Measurements from ENCODE around the gene SCRG1. TPM values are rescaled to one million over a fixed set of nuclear protein-coding genes. Genes with fewer than 3 reads are reported as not detected.

SCRG1 gene
- polyA plus RNA-seq, 2 of the 4 experiments (the other 2 are of a cell fraction) = not detected

Small RNAs within 50 kb of the gene (small RNA-seq; reads per million reads assigned to genes)
- 0 reads per million in 6 experiments for gene RNU6-1096P

Other genes with a start within 250 kb of the SCRG1 start
- 57.1 and 63.6 TPM in 2 replicates for gene GALNT7, start 230.3 kb downstream of the SCRG1 start, polyA plus RNA-seq (2011; rRNA removed)
- gene GALNT7, start 230.3 kb downstream of the SCRG1 start, polyA plus RNA-seq (2017; fragmentation: RNase III; extraction: RNeasy Plus Mini Kit Qiagen cat#74134 plus additional on column Dnase treatment) = 28.2 to 30.9 TPM (median 28.8 TPM) in 3 replicates
- 67.3 and 128 TPM in 2 replicates for gene HMGB2, start 64.8 kb downstream of the SCRG1 start, polyA plus RNA-seq (2011; rRNA removed)
- gene HMGB2, start 64.8 kb downstream of the SCRG1 start, polyA plus RNA-seq (2017; fragmentation: RNase III; extraction: RNeasy Plus Mini Kit Qiagen cat#74134 plus additional on column Dnase treatment) = 101 to 108 TPM (median 103 TPM) in 3 replicates
- gene SAP30, start 28.2 kb downstream of the SCRG1 start, polyA plus RNA-seq (2011; rRNA removed) = 12.0 and 19.6 TPM in 2 replicates
- gene SAP30, start 28.2 kb downstream of the SCRG1 start, polyA plus RNA-seq (2017; fragmentation: RNase III; extraction: RNeasy Plus Mini Kit Qiagen cat#74134 plus additional on column Dnase treatment) = 16.5 to 18.4 TPM (median 17.2 TPM) in 3 replicates
- gene HAND2, start 131.1 kb upstream of the SCRG1 start, polyA plus RNA-seq (2011; rRNA removed) = 0.44 and 0.53 TPM in 2 replicates
- 0.34 to 0.63 TPM (median 0.59 TPM) in 3 replicates for gene HAND2, start 131.1 kb upstream of the SCRG1 start, polyA plus RNA-seq (2017; fragmentation: RNase III; extraction: RNeasy Plus Mini Kit Qiagen cat#74134 plus additional on column Dnase treatment)

All from A549 (cell line).